GM18520 (cell line): ENCODE results near the gene REPS1.
A peak's percentile ranks its signal among the peaks of the same experiment; 100 is the strongest.
"Not testable (repeated sequence)": the region's sequence is repeated elsewhere in the genome, so short reads cannot be mapped to it uniquely, and the experiment has no call there.

Source experiments
- ATAC-seq: cut with Tn5 transposase; IDR thresholded peaks from one replicate; pipeline ENCODE4 v1.9.1; 2021; ENCODE audit not compliant: unreplicated experiment

The REPS1 gene

GRCh38 chr6:139003751-139004150 is 15.7 kb upstream of the REPS1 start:
- no peak for ATAC-seq

GRCh38 chr6:138999949-139000725 is 12.1 kb upstream of the REPS1 start:
- ATAC-seq, result no peak

GRCh38 chr6:138997136-138997535 is 9.1 kb upstream of the REPS1 start:
- no peak for ATAC-seq

GRCh38 chr6:138996524-138996923 is 8.5 kb upstream of the REPS1 start:
- ATAC-seq, result no peak

- not testable (repeated sequence) for ATAC-seq
These were observed 5.4 kb upstream of the REPS1 start for GRCh38 chr6:138993410-138993809.

GRCh38 chr6:138992965-138993364 is 4.9 kb upstream of the REPS1 start:
- ATAC-seq, result not testable (repeated sequence)

GRCh38 chr6:138991206-138991605 is 3.2 kb upstream of the REPS1 start:
- ATAC-seq, result no peak

GRCh38 chr6:138989098-138989983 is 1.3 kb upstream of the REPS1 start:
- ATAC-seq, result no peak

- ATAC-seq, result peak; percentile 5
These were observed 399 bp upstream of the REPS1 start for GRCh38 chr6:138988469-138988834.

GRCh38 chr6:138987080-138987642 is 892 bp downstream of the REPS1 start:
- no peak for ATAC-seq

- ATAC-seq, result no peak
These were observed 1.5 kb downstream of the REPS1 start for GRCh38 chr6:138986578-138986977.

GRCh38 chr6:138981416-138981815 is 6.6 kb downstream of the REPS1 start:
- ATAC-seq, result no peak

- ATAC-seq, result no peak
These were observed 8.0 kb downstream of the REPS1 start for GRCh38 chr6:138979813-138980668.

- no peak for ATAC-seq
These were observed 8.7 kb downstream of the REPS1 start for GRCh38 chr6:138979365-138979764.

GRCh38 chr6:138978229-138978628 is 9.8 kb downstream of the REPS1 start:
- ATAC-seq, result no peak

GRCh38 chr6:138977646-138978167 is 10.3 kb downstream of the REPS1 start:
- ATAC-seq, result no peak

GRCh38 chr6:138977242-138977641 is 10.8 kb downstream of the REPS1 start:
- ATAC-seq, result no peak

GRCh38 chr6:138975815-138976214 is 12.2 kb downstream of the REPS1 start:
- ATAC-seq, result no peak

- ATAC-seq, result no peak
These were observed 14.4 kb downstream of the REPS1 start for GRCh38 chr6:138973466-138974153.

GRCh38 chr6:138972226-138972665 is 15.8 kb downstream of the REPS1 start:
- ATAC-seq, result no peak
